ENCODE results near the gene FREM2. TPM values are rescaled to one million over a fixed set of nuclear protein-coding genes. Genes with fewer than 3 reads are reported as not detected.

Gene FREM2
- total RNA-seq, 1 experiment from 2014 or later: 0.05 TPM

DNA sequence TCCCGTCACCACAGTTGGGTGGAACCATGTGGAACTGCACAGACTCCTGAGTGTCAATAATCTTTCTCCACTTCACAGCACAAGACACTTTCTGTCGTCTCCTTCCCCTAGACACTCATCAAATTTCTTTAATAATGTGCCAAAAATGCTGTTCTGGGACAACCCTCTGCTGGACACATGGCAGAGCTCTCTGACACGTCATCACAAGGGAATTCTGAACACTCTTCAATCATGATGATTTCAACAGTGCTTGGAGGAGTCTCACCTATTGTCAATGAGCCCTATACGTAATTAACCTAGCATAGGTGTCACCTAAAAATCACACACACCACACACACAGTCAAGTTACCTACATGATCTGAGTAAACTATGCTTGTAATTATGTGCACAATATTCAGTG is 162.4 kb downstream of the FREM2 start:
- Histone ChIP-seq H3K36me3 (ENCODE audit: control insufficient read depth in 1 of 2, insufficient read depth in 2 of 2, low read length in 2 of 2) (no peaks in the 10 kb centered on the region), H3K9me2 (ENCODE audit: insufficient read depth) (no peaks in the 10 kb centered on the region), H3K27ac (ENCODE audit: low read depth, low read length) (no peak overlapping the region), H3K27me3 (ENCODE audit: insufficient read depth, low read length) (no peaks in the 10 kb centered on the region), H3K4me2 (ENCODE audit: low read length) (no peak overlapping the region), H3K9me3 (ENCODE audit: control insufficient read depth in 1 of 2, insufficient read depth in 1 of 2, low read depth in 1 of 2, low read length in 2 of 2) (no peaks in the 10 kb centered on the region), H3K9ac (ENCODE audit: low read length) (no peak overlapping the region), H3K79me2 (ENCODE audit: insufficient read depth, low read length) (no peaks in the 10 kb centered on the region), H3K4me3 (replicated peaks in 1 of 2; ENCODE audit: low read depth in 1 of 2, low read length in 2 of 2) (no peak overlapping the region), H3K4me1 (ENCODE audit: control insufficient read depth in 1 of 2, insufficient read depth in 2 of 2, low read length in 2 of 2) (no peaks in the 10 kb centered on the region), H2AFZ (ENCODE audit: low read depth, low read length, poor library complexity, severe bottlenecking) (no peak overlapping the region), H4K20me1 (ENCODE audit: insufficient read depth) (no peaks in the 10 kb centered on the region)
- no TSS peak for BruUV-seq (replicated peaks)
- ChIA-PET RAD21 (ENCODE audit: low non-redundant PET in 1 of 2, low total read pairs in 2 of 2, uncharacterized antibody in 2 of 2, unreplicated experiment in 2 of 2) (no interaction called here), POLR2A (no interaction called here), CTCF (no interaction called here)
- intact Hi-C loops (cut with micrococcal nuclease): no loop called here
- no peak for TF ChIP-seq SRF (IDR thresholded peaks at IDR 0.05; ENCODE audit: low read depth)
- TF ChIP-seq EZH2phosphoT487 (IDR thresholded peaks at IDR 0.05; ENCODE audit: borderline replicate concordance): no peak
- TF ChIP-seq ZFX (IDR thresholded peaks at IDR 0.05): no peak
- TF ChIP-seq SP1 (IDR thresholded peaks at IDR 0.05; ENCODE audit: low read depth): no peak
- no peak for TF ChIP-seq POLR2AphosphoS5 (IDR thresholded peaks at IDR 0.05; ENCODE audit: low read depth, low read length)
- TF ChIP-seq, protein P1, sequence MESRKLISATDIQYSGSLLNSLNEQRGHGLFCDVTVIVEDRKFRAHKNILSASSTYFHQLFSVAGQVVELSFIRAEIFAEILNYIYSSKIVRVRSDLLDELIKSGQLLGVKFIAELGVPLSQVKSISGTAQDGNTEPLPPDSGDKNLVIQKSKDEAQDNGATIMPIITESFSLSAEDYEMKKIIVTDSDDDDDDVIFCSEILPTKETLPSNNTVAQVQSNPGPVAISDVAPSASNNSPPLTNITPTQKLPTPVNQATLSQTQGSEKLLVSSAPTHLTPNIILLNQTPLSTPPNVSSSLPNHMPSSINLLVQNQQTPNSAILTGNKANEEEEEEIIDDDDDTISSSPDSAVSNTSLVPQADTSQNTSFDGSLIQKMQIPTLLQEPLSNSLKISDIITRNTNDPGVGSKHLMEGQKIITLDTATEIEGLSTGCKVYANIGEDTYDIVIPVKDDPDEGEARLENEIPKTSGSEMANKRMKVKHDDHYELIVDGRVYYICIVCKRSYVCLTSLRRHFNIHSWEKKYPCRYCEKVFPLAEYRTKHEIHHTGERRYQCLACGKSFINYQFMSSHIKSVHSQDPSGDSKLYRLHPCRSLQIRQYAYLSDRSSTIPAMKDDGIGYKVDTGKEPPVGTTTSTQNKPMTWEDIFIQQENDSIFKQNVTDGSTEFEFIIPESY (IDR thresholded peaks at IDR 0.05; ENCODE audit: extremely low read depth, insufficient replicate concordance, low read length): no peak
- TF ChIP-seq EGR1 (IDR thresholded peaks at IDR 0.05; ENCODE audit: low read depth): no peak
- TF ChIP-seq, protein P2, sequence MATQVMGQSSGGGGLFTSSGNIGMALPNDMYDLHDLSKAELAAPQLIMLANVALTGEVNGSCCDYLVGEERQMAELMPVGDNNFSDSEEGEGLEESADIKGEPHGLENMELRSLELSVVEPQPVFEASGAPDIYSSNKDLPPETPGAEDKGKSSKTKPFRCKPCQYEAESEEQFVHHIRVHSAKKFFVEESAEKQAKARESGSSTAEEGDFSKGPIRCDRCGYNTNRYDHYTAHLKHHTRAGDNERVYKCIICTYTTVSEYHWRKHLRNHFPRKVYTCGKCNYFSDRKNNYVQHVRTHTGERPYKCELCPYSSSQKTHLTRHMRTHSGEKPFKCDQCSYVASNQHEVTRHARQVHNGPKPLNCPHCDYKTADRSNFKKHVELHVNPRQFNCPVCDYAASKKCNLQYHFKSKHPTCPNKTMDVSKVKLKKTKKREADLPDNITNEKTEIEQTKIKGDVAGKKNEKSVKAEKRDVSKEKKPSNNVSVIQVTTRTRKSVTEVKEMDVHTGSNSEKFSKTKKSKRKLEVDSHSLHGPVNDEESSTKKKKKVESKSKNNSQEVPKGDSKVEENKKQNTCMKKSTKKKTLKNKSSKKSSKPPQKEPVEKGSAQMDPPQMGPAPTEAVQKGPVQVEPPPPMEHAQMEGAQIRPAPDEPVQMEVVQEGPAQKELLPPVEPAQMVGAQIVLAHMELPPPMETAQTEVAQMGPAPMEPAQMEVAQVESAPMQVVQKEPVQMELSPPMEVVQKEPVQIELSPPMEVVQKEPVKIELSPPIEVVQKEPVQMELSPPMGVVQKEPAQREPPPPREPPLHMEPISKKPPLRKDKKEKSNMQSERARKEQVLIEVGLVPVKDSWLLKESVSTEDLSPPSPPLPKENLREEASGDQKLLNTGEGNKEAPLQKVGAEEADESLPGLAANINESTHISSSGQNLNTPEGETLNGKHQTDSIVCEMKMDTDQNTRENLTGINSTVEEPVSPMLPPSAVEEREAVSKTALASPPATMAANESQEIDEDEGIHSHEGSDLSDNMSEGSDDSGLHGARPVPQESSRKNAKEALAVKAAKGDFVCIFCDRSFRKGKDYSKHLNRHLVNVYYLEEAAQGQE (IDR thresholded peaks at IDR 0.05; ENCODE audit: low read depth): no peak
- no peak for TF ChIP-seq SIN3A (IDR thresholded peaks at IDR 0.05; ENCODE audit: low read depth)
- ATAC-seq (no peak), DNase-seq (ENCODE audit: low read depth, low spot score) (no peak)

Data from HCT116 (cell line).